PFSK-1 (cell line): ENCODE measurements around the gene COA1.

ENCODE experiments used
- FOXP2 ChIP-seq: optimal IDR thresholded peaks from 2 replicates; pipeline ENCODE3; 2011; ENCODE audit warnings: borderline replicate concordance, control low read depth, inconsistent platforms; ENCODE audit not compliant: insufficient read depth; ENCODE audit errors: extremely low read length, extremely low read depth
- POLR2AphosphoS5 ChIP-seq: IDR thresholded peaks from 2 replicates; pipeline ENCODE4 v1.6.1; 2012; ENCODE audit warnings: low read depth, mild to moderate bottlenecking, control low read depth, low read length, moderate library complexity
- REST ChIP-seq, 2 experiments: IDR thresholded peaks; 2 replicates each; pipeline versions ENCODE4 v1.6.1 to v1.8.0; 2011 to 2012; ENCODE audit warnings: low read depth in 2 of 2, low read length in 2 of 2, control low read depth in 1 of 2, inconsistent platforms in 1 of 2, mild to moderate bottlenecking in 1 of 2, moderate library complexity in 1 of 2; ENCODE audit not compliant: insufficient read depth in 1 of 2
- SIN3A ChIP-seq: IDR thresholded peaks from 2 replicates; pipeline ENCODE4 v1.6.1; 2012; ENCODE audit warnings: mild to moderate bottlenecking, low read length, moderate library complexity, borderline replicate concordance; ENCODE audit not compliant: insufficient read depth
- TAF1 ChIP-seq: IDR thresholded peaks from 2 replicates; pipeline ENCODE4 v1.6.1; 2012; ENCODE audit warnings: low read length, control low read depth, borderline replicate concordance; ENCODE audit not compliant: insufficient read depth

COA1 gene

DNA sequence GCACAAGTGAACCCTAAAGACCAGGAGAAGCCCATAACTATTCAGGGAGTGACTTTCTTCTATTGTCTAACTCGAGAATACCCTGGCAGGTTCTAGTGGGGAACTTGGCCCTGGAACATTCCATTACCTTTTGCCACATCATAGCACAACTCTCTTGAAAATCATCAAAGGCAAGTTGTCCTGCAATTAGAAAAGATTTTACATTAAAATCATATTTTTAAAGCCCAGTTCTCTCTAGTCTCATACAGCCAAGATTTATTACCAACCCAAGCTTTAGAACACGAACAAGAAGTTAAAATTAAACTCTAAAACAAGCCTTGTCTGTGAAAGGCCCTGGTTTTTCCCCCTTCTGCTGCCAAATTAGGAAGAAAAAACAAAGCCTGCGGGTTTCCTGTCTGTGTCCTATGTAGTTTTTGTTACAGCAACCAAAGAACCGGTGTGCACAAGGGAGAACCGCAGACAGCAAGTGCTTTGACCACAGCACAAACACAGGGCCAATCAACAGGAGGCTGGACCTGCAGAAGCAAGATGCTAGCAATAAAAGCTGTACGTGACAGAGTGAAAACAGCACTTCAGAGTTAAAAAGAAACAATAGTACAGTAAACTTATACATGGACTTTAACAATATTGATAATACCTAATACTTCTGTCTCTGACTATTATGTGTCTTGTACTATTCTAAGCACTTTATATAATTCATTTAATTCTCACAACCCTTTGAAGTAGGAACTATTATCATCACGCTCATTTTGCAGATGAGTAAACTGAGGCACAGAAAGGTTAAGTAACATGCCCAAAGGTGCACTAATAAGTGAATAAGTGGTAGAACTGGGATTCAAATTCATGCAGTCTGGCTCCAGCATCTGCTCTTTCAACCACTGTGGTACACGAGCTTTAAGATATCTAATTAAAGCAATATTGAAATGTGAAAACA, 80.6 kb downstream of the COA1 start:
- TF ChIP-seq REST (IDR thresholded peaks at IDR 0.05; ENCODE audit: insufficient read depth in 1 of 2, low read depth in 2 of 2, low read length in 2 of 2) (no peak), POLR2AphosphoS5 (no peak)

DNA sequence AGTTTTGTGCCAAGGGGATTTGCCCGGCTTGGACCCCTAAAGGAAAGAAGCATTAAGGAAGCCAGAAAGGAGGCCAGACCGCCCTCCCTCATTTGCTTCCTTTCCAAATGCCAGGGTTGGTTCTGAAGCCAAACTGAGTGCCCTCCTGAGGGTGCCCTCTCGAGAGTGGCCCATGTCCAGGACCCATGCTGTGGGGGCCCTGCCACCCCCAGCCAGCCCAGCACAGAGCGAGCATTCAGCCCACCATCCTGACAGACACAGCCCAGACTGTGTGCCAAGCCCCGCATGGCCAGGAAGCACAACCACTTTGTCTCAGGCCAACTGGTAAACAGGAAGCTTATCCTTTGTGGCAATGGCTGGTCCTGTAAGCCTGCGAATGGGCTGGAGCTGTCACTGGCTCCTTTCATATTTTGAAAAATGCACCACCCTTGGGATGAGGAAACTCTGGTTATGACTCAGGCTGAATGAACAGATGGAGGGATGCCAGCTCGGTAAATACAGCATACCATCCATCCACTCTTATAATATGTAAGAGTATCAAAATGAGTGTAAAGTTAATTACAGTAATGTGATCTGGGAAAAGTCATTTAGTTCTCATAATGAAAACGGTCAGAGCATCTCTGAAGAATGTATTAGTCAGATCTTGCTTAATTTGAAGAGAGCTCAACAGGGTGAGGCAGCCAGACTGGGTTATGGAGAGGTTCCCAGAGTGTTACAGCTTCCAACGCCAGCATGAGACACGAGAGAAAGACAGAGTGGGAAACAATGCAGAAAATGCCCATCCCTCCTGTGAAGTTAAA, 81.5 kb downstream of the COA1 start:
- TF ChIP-seq FOXP2 (peak; percentile 100), TAF1 (no peak)

DNA sequence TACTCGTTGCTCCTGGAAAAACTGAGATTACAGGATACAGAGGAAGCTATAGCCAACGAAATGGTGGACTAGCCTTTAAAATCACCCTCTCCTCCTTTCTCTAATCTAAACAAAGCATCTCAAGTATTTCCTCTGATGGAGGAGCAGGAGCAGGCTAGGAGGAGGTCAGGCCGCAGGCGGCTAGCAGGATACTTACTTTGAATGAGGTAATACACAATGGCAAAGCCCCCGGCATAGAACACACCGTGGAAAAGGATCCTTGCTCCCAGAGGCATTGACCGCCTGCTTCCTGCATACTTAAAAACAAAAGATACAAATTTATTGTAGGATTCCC, 82.0 kb downstream of the COA1 start:
- TF ChIP-seq POLR2AphosphoS5: no peak
- no peak for TF ChIP-seq TAF1
- TF ChIP-seq FOXP2: no peak
- TF ChIP-seq SIN3A: no peak
- no peak for TF ChIP-seq REST (IDR thresholded peaks at IDR 0.05; ENCODE audit: insufficient read depth in 1 of 2, low read depth in 2 of 2, low read length in 2 of 2)

DNA sequence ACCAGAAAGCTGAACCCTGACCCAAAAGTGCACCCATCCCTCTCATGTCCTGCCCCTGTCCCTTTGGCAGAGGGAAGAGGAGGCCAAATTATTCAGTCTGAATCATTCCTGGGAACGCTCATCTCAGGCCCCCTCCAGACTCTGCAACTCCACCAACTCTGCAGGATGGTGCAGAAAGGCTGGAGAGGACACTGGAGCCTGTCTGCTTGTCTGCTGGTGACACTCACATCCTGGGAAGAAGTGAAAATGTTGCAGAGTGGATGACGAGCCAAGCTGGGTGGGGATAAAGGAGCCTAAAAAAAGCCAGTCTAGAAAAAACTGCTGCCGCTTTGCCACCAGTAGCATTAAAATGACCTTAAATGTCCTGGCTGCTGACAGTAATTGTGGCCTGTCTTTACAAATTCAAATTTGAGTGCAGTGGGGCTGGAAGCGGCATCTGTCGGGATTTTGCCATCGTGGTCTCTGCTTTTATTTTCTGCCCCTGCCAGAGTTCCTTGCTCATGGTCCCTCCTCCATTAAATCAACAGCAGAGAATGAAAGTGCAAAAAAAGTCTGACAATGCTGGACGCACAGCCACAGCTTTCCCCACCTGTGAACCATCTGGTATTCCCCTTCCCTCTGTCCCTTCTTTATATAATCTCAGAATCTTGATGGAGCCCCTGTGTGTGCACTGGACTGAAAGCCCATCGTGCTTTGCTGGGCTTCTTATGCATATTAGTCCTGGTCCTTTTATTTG, 82.6 kb downstream of the COA1 start:
- TF ChIP-seq SIN3A: no peak
- TF ChIP-seq POLR2AphosphoS5: no peak
- TF ChIP-seq REST (IDR thresholded peaks at IDR 0.05; ENCODE audit: insufficient read depth in 1 of 2, low read depth in 2 of 2, low read length in 2 of 2): no peak

GRCh38 chr7:43645699-43646226, 83.6 kb downstream of the COA1 start:
- TF ChIP-seq FOXP2 (no peak), SIN3A (no peak), POLR2AphosphoS5 (no peak), REST (IDR thresholded peaks at IDR 0.05; ENCODE audit: insufficient read depth in 1 of 2, low read depth in 2 of 2, low read length in 2 of 2) (no peak), TAF1 (no peak)
